ENCODE measurements around the gene SLC10A4. TPM values are rescaled to one million over a fixed set of nuclear protein-coding genes. Genes with fewer than 3 reads are reported as not detected.

The SLC10A4 gene, protein sequence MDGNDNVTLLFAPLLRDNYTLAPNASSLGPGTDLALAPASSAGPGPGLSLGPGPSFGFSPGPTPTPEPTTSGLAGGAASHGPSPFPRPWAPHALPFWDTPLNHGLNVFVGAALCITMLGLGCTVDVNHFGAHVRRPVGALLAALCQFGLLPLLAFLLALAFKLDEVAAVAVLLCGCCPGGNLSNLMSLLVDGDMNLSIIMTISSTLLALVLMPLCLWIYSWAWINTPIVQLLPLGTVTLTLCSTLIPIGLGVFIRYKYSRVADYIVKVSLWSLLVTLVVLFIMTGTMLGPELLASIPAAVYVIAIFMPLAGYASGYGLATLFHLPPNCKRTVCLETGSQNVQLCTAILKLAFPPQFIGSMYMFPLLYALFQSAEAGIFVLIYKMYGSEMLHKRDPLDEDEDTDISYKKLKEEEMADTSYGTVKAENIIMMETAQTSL
- not detected in 2 replicates for total RNA-seq

DNA sequence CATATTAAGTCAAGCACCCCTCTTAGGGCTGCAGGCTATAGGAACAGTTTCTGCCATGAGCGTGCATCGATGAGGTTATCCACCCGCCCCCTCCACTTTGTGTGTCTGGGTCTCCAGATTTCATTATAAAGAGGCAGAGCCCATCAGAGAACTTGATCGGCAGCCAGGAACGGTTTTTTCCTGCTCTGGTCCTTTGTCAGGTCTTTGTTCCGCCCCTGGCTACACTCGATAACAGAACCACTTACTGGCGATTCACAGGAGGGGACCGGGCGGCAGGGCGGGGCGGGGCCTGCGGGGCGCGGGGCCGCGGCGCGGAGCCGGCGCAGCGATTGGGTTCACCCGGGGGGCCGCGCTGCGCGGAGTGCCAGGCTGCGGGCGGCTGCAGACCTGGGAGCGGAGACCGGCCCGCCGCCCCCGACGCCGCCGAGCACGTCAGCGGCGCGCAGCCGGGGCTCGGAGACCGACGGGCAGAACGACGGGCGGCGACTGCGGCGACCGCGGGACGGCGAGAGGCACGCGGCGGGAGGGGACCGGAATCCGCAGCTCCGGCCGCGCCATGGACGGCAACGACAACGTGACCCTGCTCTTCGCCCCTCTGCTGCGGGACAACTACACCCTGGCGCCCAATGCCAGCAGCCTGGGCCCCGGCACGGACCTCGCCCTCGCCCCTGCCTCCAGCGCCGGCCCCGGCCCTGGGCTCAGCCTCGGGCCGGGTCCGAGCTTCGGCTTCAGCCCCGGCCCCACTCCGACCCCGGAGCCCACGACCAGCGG is at the start of gene SLC10A4:
TSS of gene SLC10A4 (plus strand) at position 338 of the 771 bp plus-strand sequence. CDS start at position 557, 219 bp downstream.

DNA sequence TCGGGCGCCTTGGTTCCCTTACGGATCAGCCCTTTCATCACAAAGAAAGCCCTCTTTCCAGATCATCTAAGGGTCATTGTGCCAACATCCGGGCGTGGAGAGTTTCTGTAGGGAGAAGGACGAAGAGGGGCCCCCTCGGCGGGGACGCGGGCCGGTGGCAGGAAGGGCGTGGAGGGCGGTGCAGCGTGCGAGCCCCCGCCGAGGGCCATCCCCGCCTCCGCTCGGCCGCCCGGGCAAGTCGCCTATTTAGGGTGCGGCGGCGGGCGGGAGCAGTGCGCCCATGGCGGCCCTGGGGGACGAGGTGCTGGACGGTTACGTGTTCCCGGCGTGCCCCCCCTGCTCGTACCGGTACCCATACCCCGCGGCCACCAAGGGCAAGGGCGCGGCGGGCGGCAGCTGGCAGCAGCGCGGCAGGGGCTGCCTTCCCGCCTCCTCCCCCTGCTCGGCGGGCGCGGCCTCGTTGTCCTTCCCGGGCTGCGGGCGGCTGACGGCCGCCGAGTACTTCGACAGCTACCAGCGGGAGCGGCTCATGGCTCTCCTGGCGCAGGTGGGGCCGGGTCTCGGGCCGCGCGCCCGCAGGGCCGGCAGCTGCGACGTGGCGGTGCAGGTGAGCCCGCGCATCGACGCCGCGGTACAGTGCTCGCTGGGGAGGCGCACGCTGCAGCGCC is 7.0 kb downstream of the SLC10A4 start, which contains the start of gene ZAR1:
TSS of gene ZAR1 (plus strand) at position 241 of the 668 bp plus-strand sequence. CDS start at position 281, 40 bp downstream.

Other genes with a start within 250 kb of the SLC10A4 start
- 0.50 and 0.59 TPM in 2 replicates for gene TEC, start 213.5 kb upstream of the SLC10A4 start, total RNA-seq
- 38.8 and 39.5 TPM in 2 replicates for gene SLAIN2, start 141.8 kb upstream of the SLC10A4 start, total RNA-seq
- gene ZAR1, start 6.9 kb downstream of the SLC10A4 start, total RNA-seq: not detected in 2 replicates

Data from bronchus fibroblast of lung (primary cell).